ENCODE data around the gene SCLT1.
"Not testable (repeated sequence)": the region's sequence is repeated elsewhere in the genome, so short reads cannot be mapped to it uniquely, and the experiment has no call there.

The SCLT1 gene

DNA sequence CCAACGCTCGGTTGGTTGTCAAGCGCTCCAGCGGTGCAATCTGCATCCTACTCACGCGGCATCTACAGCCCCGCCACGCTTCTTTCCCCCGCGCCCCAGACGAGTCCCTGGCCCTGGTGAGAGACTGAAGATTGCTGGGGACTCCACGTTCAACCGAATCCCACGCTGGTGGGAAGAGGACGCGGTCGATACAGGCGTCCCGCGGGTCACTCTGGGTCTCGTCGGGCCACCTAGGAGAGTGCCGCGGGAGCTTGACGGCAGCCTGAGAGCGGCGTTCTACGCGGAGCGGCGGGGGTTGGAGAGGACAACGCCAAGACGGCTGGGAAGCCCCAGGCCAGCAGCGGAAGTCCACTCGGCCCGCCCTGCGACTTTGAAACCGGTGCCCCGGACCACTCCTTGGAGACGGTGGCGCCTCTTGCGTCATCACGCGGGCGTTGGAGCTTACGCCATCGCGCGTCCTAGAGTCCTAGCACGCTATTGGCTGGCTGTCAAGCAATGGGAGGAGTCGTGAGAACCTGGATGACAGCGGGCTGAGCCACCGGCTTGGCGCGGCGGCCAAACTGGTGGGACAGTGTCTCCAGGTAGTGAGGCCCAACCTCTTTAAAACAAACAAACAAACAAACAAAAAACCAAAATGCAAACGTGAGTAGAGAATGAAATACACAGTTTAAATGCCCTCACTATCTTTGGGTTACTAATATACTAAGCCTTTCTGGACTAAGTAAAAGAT, at the start of gene SCLT1:
Gene SCLT1, minus strand, starts transcription at position 349 of the 730 bp plus-strand sequence. CDS start 436 bp downstream, outside the sequence.
- peak; percentile 89 to 92 for DNase-seq

- DNase-seq, result no peak
Measured at GRCh38 chr4:129140521-129140920, 47.2 kb upstream of the SCLT1 start.

DNA sequence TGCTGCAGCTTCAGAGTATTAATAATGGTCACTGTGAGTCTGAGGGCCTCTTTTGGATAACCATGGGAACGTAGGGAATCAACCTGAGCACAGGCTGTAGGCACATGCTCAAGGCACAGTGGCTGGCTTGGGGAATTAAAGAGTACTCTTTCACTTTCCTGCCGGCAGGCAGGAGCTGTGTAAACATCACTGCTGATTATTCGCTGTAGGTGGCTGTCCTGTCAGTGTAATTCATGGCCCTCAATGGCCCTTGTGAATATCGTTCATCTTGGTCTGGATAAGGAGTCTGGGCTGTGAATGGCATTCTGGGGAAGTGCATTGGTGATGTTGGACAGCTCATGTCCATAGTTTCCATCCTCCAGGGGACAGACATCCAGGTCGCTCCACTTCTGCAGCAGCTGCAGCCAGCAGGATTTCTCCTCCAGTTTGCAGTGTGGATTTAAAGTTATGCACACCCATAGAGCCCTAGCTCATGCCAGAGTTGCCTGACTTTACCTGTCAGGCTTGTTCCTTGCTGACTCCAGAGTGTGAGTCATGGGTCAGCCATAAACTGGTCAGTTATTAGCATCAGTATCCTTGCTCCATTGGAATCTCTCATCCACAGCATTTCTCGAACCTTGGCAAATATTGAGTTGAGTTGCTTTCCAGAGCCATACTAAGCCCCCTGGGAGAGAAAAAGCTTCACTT, 45.6 kb upstream of the SCLT1 start:
- DNase-seq, result no peak

- DNase-seq, result no peak
Measured at GRCh38 chr4:129136433-129136832, 43.1 kb upstream of the SCLT1 start.

DNA sequence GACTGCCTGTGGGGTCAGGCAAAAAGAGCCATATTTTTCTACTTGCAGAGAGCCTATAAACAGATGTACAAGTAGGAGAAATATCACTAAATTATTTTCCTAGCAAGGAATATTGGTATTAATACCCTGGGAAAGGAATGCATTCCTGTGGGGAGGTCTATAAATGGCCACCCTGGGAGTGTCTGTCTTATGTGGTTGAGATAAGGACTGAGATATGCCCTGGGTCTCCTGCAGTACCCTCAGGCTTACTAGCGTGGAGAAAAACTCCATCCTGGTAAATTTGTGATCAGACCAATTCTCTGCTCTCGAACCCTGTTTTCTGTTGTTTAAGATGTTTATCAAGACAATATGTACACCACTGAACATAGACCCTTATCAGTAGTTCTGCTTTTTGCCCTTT, 38.0 kb upstream of the SCLT1 start:
- DNase-seq, result no peak

DNA sequence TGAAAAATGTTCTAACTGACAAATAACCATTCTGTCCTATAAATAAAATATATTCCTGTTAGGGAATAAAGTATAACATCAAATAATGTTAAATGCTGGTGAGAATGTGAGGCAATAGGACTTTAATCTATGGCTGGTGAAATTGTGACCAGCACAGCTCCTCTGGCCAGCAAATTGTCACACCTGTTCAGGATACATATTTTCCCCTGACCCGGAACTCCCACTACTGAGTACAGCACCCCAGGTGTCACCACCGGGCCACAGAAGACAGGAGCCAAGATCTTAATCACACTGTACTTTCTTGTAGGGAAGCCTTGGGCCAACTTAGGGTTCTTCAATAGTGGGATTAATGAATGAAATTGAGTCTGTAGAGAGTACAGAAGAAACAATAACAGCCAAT, 35.8 kb upstream of the SCLT1 start:
- DNase-seq, result no peak

GRCh38 chr4:129126614-129127013, 33.3 kb upstream of the SCLT1 start:
- DNase-seq, result not testable (repeated sequence)

DNA sequence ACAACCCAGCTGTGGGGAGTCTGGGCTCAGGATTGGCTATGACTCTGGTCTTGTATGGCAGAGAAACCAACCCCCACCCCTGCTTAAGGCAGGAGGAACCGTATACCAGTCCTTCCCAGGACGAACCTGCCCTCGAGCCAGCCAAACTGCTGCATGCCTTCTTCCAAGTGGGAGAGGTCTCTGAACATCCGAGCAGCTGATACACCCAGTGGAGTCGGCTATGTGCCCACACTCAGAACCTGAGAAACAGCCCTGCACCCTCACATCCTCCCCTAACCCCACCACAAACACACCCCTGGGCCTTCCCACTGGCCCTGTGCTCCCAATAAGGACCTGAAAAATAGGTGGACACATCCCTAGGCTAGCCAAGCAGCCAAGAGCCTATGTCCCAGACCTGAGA, 24.4 kb upstream of the SCLT1 start:
- no peak for DNase-seq

DNA sequence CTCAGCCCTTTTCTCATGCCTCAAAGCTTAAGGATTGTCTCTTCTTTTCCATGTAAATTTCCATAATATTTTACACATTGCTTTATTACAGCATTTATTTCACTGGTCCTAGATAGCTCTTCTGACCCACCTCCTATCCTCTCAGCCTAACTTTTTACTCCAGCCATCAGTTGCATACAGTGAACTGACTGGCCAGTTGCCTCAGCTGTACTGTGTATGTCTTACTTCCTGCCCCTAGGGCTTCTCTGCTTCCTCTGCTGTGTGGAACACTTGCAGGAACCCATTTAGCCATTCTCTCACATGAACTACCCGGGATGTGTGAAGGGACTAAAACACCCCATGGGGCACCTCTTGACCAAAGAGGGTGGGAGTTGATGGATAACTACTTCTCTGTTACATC, 20.6 kb upstream of the SCLT1 start:
- DNase-seq, result no peak

DNA sequence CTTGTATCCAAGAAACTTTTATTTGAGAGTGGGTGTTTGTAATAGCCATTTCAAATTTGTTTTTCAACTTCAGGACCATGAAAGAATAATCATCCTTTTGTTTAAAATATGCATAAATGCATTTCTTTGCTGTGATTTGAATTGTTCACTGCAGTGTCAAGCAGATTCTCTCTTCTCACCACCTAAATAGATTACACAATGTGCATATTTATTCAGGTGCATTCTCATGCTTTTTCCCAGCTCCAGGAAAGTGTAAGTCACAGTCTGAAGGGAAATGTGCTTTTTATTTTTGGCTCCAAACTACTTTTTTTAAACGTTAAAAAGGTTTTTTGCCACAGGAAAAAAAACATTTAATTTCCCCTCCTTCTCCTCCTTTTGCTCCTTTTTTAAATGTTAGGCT, 20.1 kb upstream of the SCLT1 start:
- DNase-seq, result no peak

GRCh38 chr4:129111919-129112318, 18.6 kb upstream of the SCLT1 start:
- DNase-seq, result no peak

- DNase-seq, result no peak
Measured at GRCh38 chr4:129110931-129111330, 17.6 kb upstream of the SCLT1 start.

DNA sequence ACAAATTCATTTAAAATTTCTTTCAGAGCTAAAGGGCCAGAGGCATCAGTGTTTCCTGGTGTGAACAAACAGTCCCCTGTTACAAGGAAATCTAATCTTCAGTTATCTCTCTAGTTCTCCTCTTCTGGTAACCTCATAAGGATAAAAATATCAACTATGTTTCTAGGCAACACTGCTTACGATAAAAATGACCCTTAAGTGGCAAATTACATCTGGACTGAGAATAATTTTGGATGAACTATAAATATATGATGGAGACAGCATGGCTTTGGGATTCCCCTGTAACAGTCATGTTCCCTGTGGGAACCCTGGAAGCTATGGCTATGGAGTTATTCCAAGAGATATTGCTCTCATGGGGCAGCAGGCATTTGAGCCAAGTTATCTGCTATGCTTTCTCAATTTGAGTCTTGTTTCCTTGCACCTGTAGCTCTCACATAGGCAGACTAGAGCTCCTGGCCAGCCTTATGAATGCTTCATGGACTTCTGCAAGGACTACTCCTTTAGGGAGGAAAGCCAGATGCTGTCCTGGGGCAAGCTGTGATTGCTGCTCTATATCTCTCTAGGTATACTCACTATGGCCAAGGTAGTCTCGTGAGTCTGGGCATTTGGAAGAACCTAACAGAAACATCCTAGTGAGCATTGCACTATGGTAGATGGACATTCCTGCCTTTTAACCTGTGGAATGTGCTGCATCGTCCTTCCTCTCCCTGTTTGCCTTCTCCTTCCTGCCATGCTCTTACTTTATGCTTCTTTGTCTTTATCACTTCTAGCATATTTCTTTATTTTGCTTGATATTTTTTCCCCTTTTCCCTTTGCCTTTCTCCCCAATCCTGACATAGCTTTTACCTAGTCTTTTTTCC, 16.9 kb upstream of the SCLT1 start:
- DNase-seq, result no peak

DNA sequence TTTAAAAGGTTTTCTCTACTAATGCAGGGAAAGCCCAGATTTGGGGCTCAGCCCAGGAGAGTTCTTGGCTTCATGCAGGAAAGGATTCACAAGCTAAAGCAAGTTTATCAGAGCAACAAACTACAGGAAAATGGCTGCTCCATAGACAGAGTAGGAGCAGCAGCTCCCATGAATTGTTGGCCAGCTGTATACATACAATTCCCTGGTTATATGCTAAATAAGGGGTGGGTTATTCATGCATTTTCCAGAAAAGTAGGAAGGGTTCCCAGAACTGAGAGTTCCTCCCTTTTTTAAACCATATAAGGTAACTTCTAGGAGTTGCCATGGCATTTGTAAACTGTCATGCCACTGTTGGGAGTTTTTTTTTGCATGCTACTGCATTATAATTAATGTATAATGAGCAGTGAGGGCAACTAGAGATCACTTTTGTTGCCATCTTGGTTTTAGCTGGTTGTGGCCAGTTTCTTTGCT, 5.2 kb upstream of the SCLT1 start:
- no peak for DNase-seq

GRCh38 chr4:129095811-129096454, 2.6 kb upstream of the SCLT1 start, which contains the start of gene C4orf33:
TSS of gene C4orf33 (plus strand) at chr4:129096152. CDS start at chr4:129102611, 6,459 bp downstream.
- peak; percentile 17 to 59 for DNase-seq

DNA sequence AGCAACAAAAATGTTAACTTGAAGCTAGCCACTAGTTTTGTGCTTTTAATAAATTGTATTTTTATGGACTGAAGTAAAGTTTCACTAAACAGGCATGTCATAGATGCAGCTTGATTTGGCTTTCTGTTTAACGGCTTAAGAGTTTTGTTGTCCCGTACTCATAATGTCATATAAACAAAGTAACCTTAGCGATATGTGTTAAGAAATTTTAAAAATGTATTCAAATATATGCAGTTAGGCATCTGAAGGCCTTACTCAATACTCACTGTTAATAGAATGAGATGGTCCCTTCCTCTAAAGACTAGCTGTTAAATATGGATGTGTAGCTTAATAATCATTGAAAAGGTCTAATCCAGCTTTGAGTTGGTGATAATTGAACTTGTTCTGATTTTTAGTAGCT, 1.0 kb upstream of the SCLT1 start:
- DNase-seq, result no peak

DNA sequence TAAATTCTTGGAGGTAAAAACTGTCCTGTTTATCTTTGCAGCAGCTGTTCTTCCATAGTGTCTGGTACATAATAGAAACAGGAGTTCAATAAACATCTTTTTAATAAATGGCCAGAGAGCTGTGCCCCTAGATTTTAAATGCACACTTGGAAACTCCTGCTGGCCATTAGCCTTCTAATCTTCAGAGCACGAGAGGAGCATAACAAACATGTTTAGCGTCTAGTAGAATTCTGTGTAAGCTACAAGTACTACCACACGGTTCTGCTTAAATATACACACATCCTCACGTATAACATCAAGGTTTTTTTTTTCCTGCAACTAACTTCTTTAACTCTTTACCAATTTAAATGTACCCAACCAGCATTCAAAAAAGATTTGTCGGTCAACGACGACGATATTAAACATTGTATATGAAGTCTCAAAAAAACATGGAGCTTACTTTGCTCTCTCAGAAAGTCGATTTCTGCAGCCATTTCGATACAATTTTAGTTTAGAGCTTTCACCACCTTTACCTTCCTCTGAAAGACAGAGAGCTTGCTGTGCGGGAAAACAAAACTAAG, 628 bp downstream of the SCLT1 start:
- DNase-seq, result no peak

DNA sequence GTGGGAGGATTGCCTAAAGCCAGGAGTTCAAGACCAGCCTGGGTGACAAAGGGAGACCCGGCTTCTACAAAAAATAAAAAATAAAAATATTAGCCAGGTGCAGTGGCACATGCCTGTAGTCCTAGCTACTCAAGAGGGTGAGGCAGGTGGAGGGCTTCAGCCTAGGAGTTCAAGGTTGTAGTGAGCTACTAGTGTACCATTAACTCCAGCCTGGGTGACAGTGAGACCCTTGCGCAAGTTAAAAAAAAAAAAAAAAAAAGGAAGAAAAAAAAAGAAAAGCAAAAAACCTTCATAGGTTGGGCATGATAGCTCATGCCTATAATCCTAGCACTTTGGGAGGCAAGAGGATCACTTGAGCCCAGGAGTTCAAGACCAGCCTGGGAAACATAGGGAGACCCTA, 5.8 kb downstream of the SCLT1 start:
- no peak for DNase-seq

GRCh38 chr4:129085472-129085871, 7.9 kb downstream of the SCLT1 start:
- DNase-seq, result no peak

GRCh38 chr4:129082302-129082701, 11.0 kb downstream of the SCLT1 start:
- no peak for DNase-seq

DNA sequence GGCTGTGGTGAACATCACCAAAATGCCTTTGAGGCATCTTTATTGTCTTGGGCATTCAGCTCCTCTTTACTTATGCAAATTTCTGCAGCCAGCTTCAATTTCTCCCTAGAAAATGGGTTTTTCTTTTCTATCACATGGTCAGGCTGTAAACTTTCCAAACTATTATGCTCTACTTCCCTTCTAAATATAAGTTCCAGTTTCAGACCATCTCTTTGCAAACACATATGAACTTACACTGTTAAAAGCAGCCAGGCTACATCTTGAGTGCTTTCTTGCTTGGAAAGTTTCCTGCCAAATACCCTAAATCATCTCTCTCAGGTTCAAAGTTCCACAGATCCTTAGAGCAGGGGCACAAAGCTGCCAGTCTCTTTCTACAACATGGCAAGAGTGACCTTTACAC, 13.2 kb downstream of the SCLT1 start:
- DNase-seq, result no peak

GRCh38 chr4:129077326-129077725, 16.0 kb downstream of the SCLT1 start:
- no peak for DNase-seq

DNA sequence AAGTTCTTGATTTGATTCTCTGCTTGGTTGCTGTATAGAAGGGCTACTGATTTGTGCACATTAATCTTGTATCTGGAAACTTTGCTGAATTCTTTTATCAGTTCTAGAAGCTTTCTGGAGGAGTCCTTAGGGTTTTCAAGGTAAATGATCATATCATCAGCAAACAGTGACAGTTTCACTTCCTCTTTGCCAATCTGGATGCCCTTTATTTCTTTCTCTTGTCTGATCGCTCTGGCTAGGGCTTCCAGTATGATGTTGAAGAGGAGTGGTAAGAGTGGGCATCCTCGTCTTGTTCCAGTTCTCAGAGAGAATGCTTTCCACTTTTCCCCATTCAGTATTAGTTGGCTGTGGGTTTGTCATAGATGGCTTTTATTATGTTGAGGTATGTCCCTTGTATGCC, 23.8 kb downstream of the SCLT1 start:
- DNase-seq, result not testable (repeated sequence)

Data from SHP77 (cell line).